ENCODE data around the gene RAP1GDS1.

DNA sequence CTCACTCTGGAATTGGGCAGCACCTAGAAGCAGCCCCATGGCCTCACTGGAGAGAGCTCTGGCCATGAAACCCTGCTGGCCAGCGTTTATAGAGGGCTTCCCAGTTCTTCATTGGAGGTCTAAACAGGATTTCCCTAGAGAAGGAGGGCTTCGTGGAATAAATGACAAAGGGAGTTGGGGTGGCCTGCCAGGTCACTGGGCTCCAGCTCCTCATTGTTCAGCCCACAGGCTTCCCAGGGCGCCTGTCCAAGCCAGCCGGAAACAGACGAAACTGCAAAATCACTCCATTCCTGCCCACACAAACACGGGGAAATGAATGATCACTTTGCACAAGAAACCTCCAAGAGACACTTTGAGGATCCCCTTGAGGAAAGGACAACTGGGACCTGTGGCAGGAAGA is 207.5 kb downstream of the RAP1GDS1 start:
- TF ChIP-seq, protein P1, sequence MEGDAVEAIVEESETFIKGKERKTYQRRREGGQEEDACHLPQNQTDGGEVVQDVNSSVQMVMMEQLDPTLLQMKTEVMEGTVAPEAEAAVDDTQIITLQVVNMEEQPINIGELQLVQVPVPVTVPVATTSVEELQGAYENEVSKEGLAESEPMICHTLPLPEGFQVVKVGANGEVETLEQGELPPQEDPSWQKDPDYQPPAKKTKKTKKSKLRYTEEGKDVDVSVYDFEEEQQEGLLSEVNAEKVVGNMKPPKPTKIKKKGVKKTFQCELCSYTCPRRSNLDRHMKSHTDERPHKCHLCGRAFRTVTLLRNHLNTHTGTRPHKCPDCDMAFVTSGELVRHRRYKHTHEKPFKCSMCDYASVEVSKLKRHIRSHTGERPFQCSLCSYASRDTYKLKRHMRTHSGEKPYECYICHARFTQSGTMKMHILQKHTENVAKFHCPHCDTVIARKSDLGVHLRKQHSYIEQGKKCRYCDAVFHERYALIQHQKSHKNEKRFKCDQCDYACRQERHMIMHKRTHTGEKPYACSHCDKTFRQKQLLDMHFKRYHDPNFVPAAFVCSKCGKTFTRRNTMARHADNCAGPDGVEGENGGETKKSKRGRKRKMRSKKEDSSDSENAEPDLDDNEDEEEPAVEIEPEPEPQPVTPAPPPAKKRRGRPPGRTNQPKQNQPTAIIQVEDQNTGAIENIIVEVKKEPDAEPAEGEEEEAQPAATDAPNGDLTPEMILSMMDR (conservative IDR thresholded peaks at IDR 0.05): no peak
- TF ChIP-seq EZH2 (IDR thresholded peaks at IDR 0.05; ENCODE audit: low read depth): no peak

Data from PC-9 (cell line).